Fibroblast of mammary gland (primary cell): ENCODE measurements around the gene HJV.

Experiments used
- DNase-seq: peaks from one replicate; pipeline ENCODE4 v3.0.0-alpha.2; 2010; ENCODE audit warnings: low read depth
- H3K4me3 ChIP-seq: 2 replicates; pipeline ENCODE4 v1.5.1; 2011; ENCODE audit warnings: low read depth, mild to moderate bottlenecking, low read length, moderate library complexity; ENCODE audit not compliant: control insufficient read depth
- CTCF ChIP-seq: conservative IDR thresholded peaks from 2 replicates; pipeline ENCODE4 v1.5.1; 2011; ENCODE audit warnings: low read depth, low read length, inconsistent platforms; ENCODE audit not compliant: control insufficient read depth, insufficient read depth

Gene HJV

GRCh38 chr1:145990249-145990855 lies 31.2 kb downstream of the HJV start:
- no peak overlapping the region for H3K4me3 ChIP-seq
- no peak for DNase-seq
- TF ChIP-seq CTCF = no peak

- H3K4me3 ChIP-seq = no peak overlapping the region
- no peak for DNase-seq
- no peak for TF ChIP-seq CTCF
Observed at GRCh38 chr1:145988773-145989172, 32.8 kb downstream of the HJV start.

GRCh38 chr1:145987926-145988325 lies 33.6 kb downstream of the HJV start:
- H3K4me3 ChIP-seq = no peak overlapping the region
- DNase-seq = no peak
- no peak for TF ChIP-seq CTCF

- DNase-seq = no peak
- no peak for TF ChIP-seq CTCF
- no peak overlapping the region for H3K4me3 ChIP-seq
Observed at GRCh38 chr1:145986551-145986950, 35.0 kb downstream of the HJV start.

- no peak overlapping the region for H3K4me3 ChIP-seq
- no peak for TF ChIP-seq CTCF
- peak; percentile 71 for DNase-seq
Observed at GRCh38 chr1:145985502-145986439, 35.8 kb downstream of the HJV start.

GRCh38 chr1:145985129-145985501 lies 36.4 kb downstream of the HJV start:
- TF ChIP-seq CTCF = no peak
- H3K4me3 ChIP-seq = no peak overlapping the region
- DNase-seq = no peak
